Measurements from ENCODE around the gene GTPBP6. TPM values are rescaled to one million over a fixed set of nuclear protein-coding genes. Genes with fewer than 3 reads are reported as not detected.
"Not testable (repeated sequence)": the region's sequence is repeated elsewhere in the genome, so short reads cannot be mapped to it uniquely, and the experiment has no call there.

GTPBP6 gene
- total and polyA plus RNA-seq, 4 donors, result 34.7 to 62.6 (median 41.8) TPM

- no peaks in the 10 kb centered on the region for H3K9me3 ChIP-seq (ENCODE audit: control insufficient read depth, low read length)
- DNase-seq (peak; percentile 22 to 67), ATAC-seq (ENCODE audit: low FRiP score) (no peak)
- no peak overlapping the region for H3K27ac ChIP-seq (ENCODE audit: low read depth in 1 of 2, low read length in 2 of 2)
- no peaks in the 10 kb centered on the region for H3K27me3 ChIP-seq (ENCODE audit: control insufficient read depth in 1 of 2, insufficient read depth in 2 of 2, low read length in 1 of 2)
- intact Hi-C loops (cut with DNase I), result no loop called here
- WGBS, 2 donors, result 95% methylated on average over 30 of the region's 30 CpGs
- no peak overlapping the region for H3K4me3 ChIP-seq (ENCODE audit: low read length in 2 of 2)
- H3K4me1 ChIP-seq (ENCODE audit: control insufficient read depth in 1 of 2, insufficient read depth in 2 of 2, low read length in 2 of 2), result no peaks in the 10 kb centered on the region
- peaks cover 4 to 7% of the 10 kb centered on the region in 2 donors for H3K36me3 ChIP-seq (ENCODE audit: control insufficient read depth in 1 of 2, insufficient read depth in 2 of 2, low read length in 1 of 2)
These were observed 9.6 kb downstream of the GTPBP6 start for GRCh38 chrX:308821-309520.

GRCh38 chrX:307261-308111, 11.1 kb downstream of the GTPBP6 start:
- DNase-seq (peak; percentile 46 to 72), ATAC-seq (ENCODE audit: low FRiP score) (no peak)
- Histone ChIP-seq H3K27ac (ENCODE audit: low read depth in 1 of 2, low read length in 2 of 2) (no peak overlapping the region), H3K36me3 (ENCODE audit: control insufficient read depth in 1 of 2, insufficient read depth in 2 of 2, low read length in 1 of 2) (peaks cover 4 to 7% of the 10 kb centered on the region in 2 donors), H3K4me1 (ENCODE audit: control insufficient read depth in 1 of 2, insufficient read depth in 2 of 2, low read length in 2 of 2) (no peaks in the 10 kb centered on the region), H3K27me3 (ENCODE audit: control insufficient read depth in 1 of 2, insufficient read depth in 2 of 2, low read length in 1 of 2) (no peaks in the 10 kb centered on the region), H3K9me3 (ENCODE audit: control insufficient read depth, low read length) (no peaks in the 10 kb centered on the region), H3K4me3 (ENCODE audit: low read length in 2 of 2) (no peak overlapping the region)
- 96 to 97% methylated on average over 54 to 58 of the region's 58 CpGs for WGBS, 2 donors
- intact Hi-C loops (cut with DNase I), result no loop called here

GRCh38 chrX:306614-307251, 11.9 kb downstream of the GTPBP6 start:
- H3K4me1 ChIP-seq (ENCODE audit: control insufficient read depth in 1 of 2, insufficient read depth in 2 of 2, low read length in 2 of 2); ATAC-seq (ENCODE audit: low FRiP score); H3K9me3 ChIP-seq (ENCODE audit: control insufficient read depth, low read length); intact Hi-C loops (cut with DNase I); DNase-seq; H3K36me3 ChIP-seq (ENCODE audit: control insufficient read depth in 1 of 2, insufficient read depth in 2 of 2, low read length in 1 of 2); H3K4me3 ChIP-seq (ENCODE audit: low read length in 2 of 2); H3K27me3 ChIP-seq (ENCODE audit: control insufficient read depth in 1 of 2, insufficient read depth in 2 of 2, low read length in 1 of 2); H3K27ac ChIP-seq (ENCODE audit: low read depth in 1 of 2, low read length in 2 of 2): not testable (repeated sequence)
- 95 to 96% methylated on average over 3 of the region's 3 CpGs for WGBS, 2 donors

GRCh38 chrX:305781-306613, 12.6 kb downstream of the GTPBP6 start:
- H3K4me1 ChIP-seq (ENCODE audit: control insufficient read depth in 1 of 2, insufficient read depth in 2 of 2, low read length in 2 of 2); H3K4me3 ChIP-seq (ENCODE audit: low read length in 2 of 2); intact Hi-C loops (cut with DNase I); ATAC-seq (ENCODE audit: low FRiP score); H3K27ac ChIP-seq (ENCODE audit: low read depth in 1 of 2, low read length in 2 of 2); H3K36me3 ChIP-seq (ENCODE audit: control insufficient read depth in 1 of 2, insufficient read depth in 2 of 2, low read length in 1 of 2); H3K27me3 ChIP-seq (ENCODE audit: control insufficient read depth in 1 of 2, insufficient read depth in 2 of 2, low read length in 1 of 2); H3K9me3 ChIP-seq (ENCODE audit: control insufficient read depth, low read length): not testable (repeated sequence)
- 94 to 97% methylated on average over 12 of the region's 12 CpGs for WGBS, 2 donors
- peak; percentile 19 to 45 for DNase-seq

GRCh38 chrX:302975-303374, 15.6 kb downstream of the GTPBP6 start:
- DNase-seq, result peak; percentile 26 to 47
- 93 to 95% methylated on average over 19 of the region's 19 CpGs for WGBS, 2 donors
- H3K36me3 ChIP-seq (ENCODE audit: control insufficient read depth in 1 of 2, insufficient read depth in 2 of 2, low read length in 1 of 2), result peaks cover 0 to 5% of the 10 kb centered on the region in 2 donors
- ATAC-seq (ENCODE audit: low FRiP score), result no peak
- no peak overlapping the region for H3K4me3 ChIP-seq (ENCODE audit: low read length in 2 of 2)
- intact Hi-C loops (cut with DNase I), result no loop called here
- no peaks in the 10 kb centered on the region for H3K4me1 ChIP-seq (ENCODE audit: control insufficient read depth in 1 of 2, insufficient read depth in 2 of 2, low read length in 2 of 2)
- H3K9me3 ChIP-seq (ENCODE audit: control insufficient read depth, low read length), result no peaks in the 10 kb centered on the region
- no peaks in the 10 kb centered on the region for H3K27me3 ChIP-seq (ENCODE audit: control insufficient read depth in 1 of 2, insufficient read depth in 2 of 2, low read length in 1 of 2)
- no peak overlapping the region for H3K27ac ChIP-seq (ENCODE audit: low read depth in 1 of 2, low read length in 2 of 2)

- DNase-seq (no peak), ATAC-seq (ENCODE audit: low FRiP score) (no peak)
- no peak overlapping the region for H3K4me3 ChIP-seq (ENCODE audit: low read length in 2 of 2)
- no peaks in the 10 kb centered on the region for H3K9me3 ChIP-seq (ENCODE audit: control insufficient read depth, low read length)
- H3K4me1 ChIP-seq (ENCODE audit: control insufficient read depth in 1 of 2, insufficient read depth in 2 of 2, low read length in 2 of 2), result no peaks in the 10 kb centered on the region
- WGBS, 2 donors, result 89 to 95% methylated on average over 8 of the region's 8 CpGs
- no peak overlapping the region for H3K27ac ChIP-seq (ENCODE audit: low read depth in 1 of 2, low read length in 2 of 2)
- H3K36me3 ChIP-seq (ENCODE audit: control insufficient read depth in 1 of 2, insufficient read depth in 2 of 2, low read length in 1 of 2), result peaks cover 0 to 2% of the 10 kb centered on the region in 2 donors
- H3K27me3 ChIP-seq (ENCODE audit: control insufficient read depth in 1 of 2, insufficient read depth in 2 of 2, low read length in 1 of 2), result no peaks in the 10 kb centered on the region
- intact Hi-C loops (cut with DNase I), result no loop called here
These were observed 18.3 kb downstream of the GTPBP6 start for GRCh38 chrX:300334-300733.

- intact Hi-C loops (cut with DNase I), result no loop called here
- no peak for ATAC-seq (ENCODE audit: low FRiP score)
- Histone ChIP-seq H3K9me3 (ENCODE audit: control insufficient read depth, low read length) (no peaks in the 10 kb centered on the region), H3K4me3 (ENCODE audit: low read length in 2 of 2) (no peak overlapping the region), H3K36me3 (ENCODE audit: control insufficient read depth in 1 of 2, insufficient read depth in 2 of 2, low read length in 1 of 2) (peaks cover 0 to 2% of the 10 kb centered on the region in 2 donors), H3K27ac (ENCODE audit: low read depth in 1 of 2, low read length in 2 of 2) (no peak overlapping the region), H3K27me3 (ENCODE audit: control insufficient read depth in 1 of 2, insufficient read depth in 2 of 2, low read length in 1 of 2) (no peaks in the 10 kb centered on the region), H3K4me1 (ENCODE audit: control insufficient read depth in 1 of 2, insufficient read depth in 2 of 2, low read length in 2 of 2) (no peaks in the 10 kb centered on the region)
- DNase-seq, result peak; percentile 46 to 70
- 97 to 99% methylated on average over 36 of the region's 36 CpGs for WGBS, 2 donors
These were observed 19.6 kb downstream of the GTPBP6 start for GRCh38 chrX:298993-299392.

- Histone ChIP-seq H3K27me3 (ENCODE audit: control insufficient read depth in 1 of 2, insufficient read depth in 2 of 2, low read length in 1 of 2) (no peaks in the 10 kb centered on the region), H3K27ac (ENCODE audit: low read depth in 1 of 2, low read length in 2 of 2) (no peak overlapping the region), H3K36me3 (ENCODE audit: control insufficient read depth in 1 of 2, insufficient read depth in 2 of 2, low read length in 1 of 2) (peaks cover 0 to 2% of the 10 kb centered on the region in 2 donors), H3K9me3 (ENCODE audit: control insufficient read depth, low read length) (no peaks in the 10 kb centered on the region), H3K4me3 (ENCODE audit: low read length in 2 of 2) (no peak overlapping the region), H3K4me1 (ENCODE audit: control insufficient read depth in 1 of 2, insufficient read depth in 2 of 2, low read length in 2 of 2) (no peaks in the 10 kb centered on the region)
- intact Hi-C loops (cut with DNase I), result no loop called here
- WGBS, 2 donors, result 96% methylated on average over 21 of the region's 21 CpGs
- ATAC-seq (ENCODE audit: low FRiP score) (no peak), DNase-seq (peak; percentile 20 to 69)
These were observed 23.5 kb downstream of the GTPBP6 start for GRCh38 chrX:295136-295535.
